HG02970 (cell line): ENCODE results near the gene ADAMTSL3.
"Not testable (repeated sequence)": the region's sequence is repeated elsewhere in the genome, so short reads cannot be mapped to it uniquely, and the experiment has no call there.

Source experiments
- ATAC-seq: cut with Tn5 transposase; IDR thresholded peaks from one replicate; pipeline ENCODE4 v1.9.1; 2021; ENCODE audit warnings: mild to moderate bottlenecking, moderate library complexity, moderate number of reproducible peaks; ENCODE audit not compliant: unreplicated experiment, low FRiP score

The ADAMTSL3 gene

GRCh38 chr15:83695901-83696425 lies 42.0 kb downstream of the ADAMTSL3 start:
- ATAC-seq = no peak

GRCh38 chr15:83697716-83698115 lies 43.8 kb downstream of the ADAMTSL3 start:
- no peak for ATAC-seq

- ATAC-seq = no peak
Measured at GRCh38 chr15:83698294-83698693, 44.4 kb downstream of the ADAMTSL3 start.

- no peak for ATAC-seq
Measured at GRCh38 chr15:83699028-83699427, 45.1 kb downstream of the ADAMTSL3 start.

GRCh38 chr15:83700082-83700481 lies 46.2 kb downstream of the ADAMTSL3 start:
- ATAC-seq = no peak

- not testable (repeated sequence) for ATAC-seq
Measured at GRCh38 chr15:83702314-83702713, 48.4 kb downstream of the ADAMTSL3 start.

GRCh38 chr15:83708328-83708727 lies 54.4 kb downstream of the ADAMTSL3 start:
- no peak for ATAC-seq

GRCh38 chr15:83709241-83709640 lies 55.3 kb downstream of the ADAMTSL3 start:
- ATAC-seq = no peak

- ATAC-seq = no peak
Measured at GRCh38 chr15:83709811-83710210, 55.9 kb downstream of the ADAMTSL3 start.

GRCh38 chr15:83710452-83710851 lies 56.5 kb downstream of the ADAMTSL3 start:
- no peak for ATAC-seq

GRCh38 chr15:83711236-83711635 lies 57.3 kb downstream of the ADAMTSL3 start:
- ATAC-seq = no peak

GRCh38 chr15:83713242-83713641 lies 59.3 kb downstream of the ADAMTSL3 start:
- ATAC-seq = no peak

GRCh38 chr15:83714939-83715628 lies 61.2 kb downstream of the ADAMTSL3 start:
- no peak for ATAC-seq

- ATAC-seq = no peak
Measured at GRCh38 chr15:83716605-83717004, 62.7 kb downstream of the ADAMTSL3 start.

- ATAC-seq = no peak
Measured at GRCh38 chr15:83717010-83717409, 63.1 kb downstream of the ADAMTSL3 start.

- no peak for ATAC-seq
Measured at GRCh38 chr15:83720468-83720867, 66.5 kb downstream of the ADAMTSL3 start.

- ATAC-seq = no peak
Measured at GRCh38 chr15:83721031-83721430, 67.1 kb downstream of the ADAMTSL3 start.

GRCh38 chr15:83721981-83722380 lies 68.1 kb downstream of the ADAMTSL3 start:
- no peak for ATAC-seq

GRCh38 chr15:83723216-83723615 lies 69.3 kb downstream of the ADAMTSL3 start:
- no peak for ATAC-seq

GRCh38 chr15:83732196-83732595 lies 78.3 kb downstream of the ADAMTSL3 start:
- ATAC-seq = no peak

GRCh38 chr15:83732770-83733169 lies 78.8 kb downstream of the ADAMTSL3 start:
- ATAC-seq = no peak

- no peak for ATAC-seq
Measured at GRCh38 chr15:83733206-83733605, 79.3 kb downstream of the ADAMTSL3 start.
